ENCODE results near the gene HIGD1A.
A peak's percentile ranks its signal among the peaks of the same experiment; 100 is the strongest.

HIGD1A gene

GRCh38 chr3:42780398-42780797 is 23.9 kb downstream of the HIGD1A start:
- TF ChIP-seq, protein P1, sequence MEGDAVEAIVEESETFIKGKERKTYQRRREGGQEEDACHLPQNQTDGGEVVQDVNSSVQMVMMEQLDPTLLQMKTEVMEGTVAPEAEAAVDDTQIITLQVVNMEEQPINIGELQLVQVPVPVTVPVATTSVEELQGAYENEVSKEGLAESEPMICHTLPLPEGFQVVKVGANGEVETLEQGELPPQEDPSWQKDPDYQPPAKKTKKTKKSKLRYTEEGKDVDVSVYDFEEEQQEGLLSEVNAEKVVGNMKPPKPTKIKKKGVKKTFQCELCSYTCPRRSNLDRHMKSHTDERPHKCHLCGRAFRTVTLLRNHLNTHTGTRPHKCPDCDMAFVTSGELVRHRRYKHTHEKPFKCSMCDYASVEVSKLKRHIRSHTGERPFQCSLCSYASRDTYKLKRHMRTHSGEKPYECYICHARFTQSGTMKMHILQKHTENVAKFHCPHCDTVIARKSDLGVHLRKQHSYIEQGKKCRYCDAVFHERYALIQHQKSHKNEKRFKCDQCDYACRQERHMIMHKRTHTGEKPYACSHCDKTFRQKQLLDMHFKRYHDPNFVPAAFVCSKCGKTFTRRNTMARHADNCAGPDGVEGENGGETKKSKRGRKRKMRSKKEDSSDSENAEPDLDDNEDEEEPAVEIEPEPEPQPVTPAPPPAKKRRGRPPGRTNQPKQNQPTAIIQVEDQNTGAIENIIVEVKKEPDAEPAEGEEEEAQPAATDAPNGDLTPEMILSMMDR (conservative IDR thresholded peaks at IDR 0.05; ENCODE audit: low read length): no peak
- no peak for DNase-seq (ENCODE audit: low read depth)
- H3K4me3 ChIP-seq (ENCODE audit: low read length): no peak overlapping the region

- DNase-seq (ENCODE audit: low read depth): peak; percentile 48
- no peak overlapping the region for H3K4me3 ChIP-seq (ENCODE audit: low read length)
- TF ChIP-seq, protein P1 (conservative IDR thresholded peaks at IDR 0.05; ENCODE audit: low read length): no peak
These were observed 25.6 kb downstream of the HIGD1A start for GRCh38 chr3:42778644-42779043.

GRCh38 chr3:42773409-42773751 is 30.9 kb downstream of the HIGD1A start:
- TF ChIP-seq, protein P1 (conservative IDR thresholded peaks at IDR 0.05; ENCODE audit: low read length): no peak
- peak overlapping the region; percentile 58 for H3K4me3 ChIP-seq (ENCODE audit: low read length)
- DNase-seq (ENCODE audit: low read depth): no peak

DNA sequence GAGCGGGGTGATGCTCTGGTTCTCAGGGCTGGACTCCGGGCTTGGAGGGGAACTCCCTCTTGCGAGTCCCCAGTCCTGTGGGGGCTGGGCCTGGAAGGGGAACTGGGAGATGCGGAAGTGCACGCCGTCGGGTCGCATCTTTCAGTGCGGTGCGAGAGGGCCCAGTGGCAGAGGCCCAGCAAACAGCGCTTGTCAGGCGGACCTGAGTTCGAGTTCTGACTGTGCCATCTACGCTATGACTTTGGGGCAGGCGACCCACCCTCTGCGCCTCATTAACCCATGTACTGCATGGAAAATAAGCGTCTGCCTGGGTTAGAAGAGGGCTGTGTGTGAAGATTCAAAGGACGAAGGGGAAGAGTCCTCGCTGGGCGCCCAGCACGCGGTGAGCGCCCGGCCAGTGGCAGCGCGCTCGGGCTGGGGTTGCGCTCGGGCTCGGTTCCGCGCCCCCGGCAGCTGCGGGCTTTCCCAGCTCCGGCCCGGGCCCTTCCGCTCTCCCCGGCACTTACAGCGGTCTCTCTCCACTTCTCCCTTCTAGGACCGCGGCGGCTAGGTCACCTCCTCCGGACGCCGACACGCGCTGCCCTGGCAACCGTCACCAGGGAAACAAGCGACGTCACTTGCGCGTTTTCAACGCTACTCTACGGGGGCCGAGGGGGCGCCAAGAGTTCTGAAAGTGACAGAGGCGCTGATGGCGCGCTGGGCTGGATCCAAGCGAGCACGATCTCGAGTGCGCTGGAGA is 31.5 kb downstream of the HIGD1A start, which contains the start of gene CCDC13:
TSS of gene CCDC13 (minus strand) at position 584 of the 739 bp plus-strand sequence. CDS start 14,908 bp downstream, outside the sequence.
- DNase-seq (ENCODE audit: low read depth): peak; percentile 80

DNA sequence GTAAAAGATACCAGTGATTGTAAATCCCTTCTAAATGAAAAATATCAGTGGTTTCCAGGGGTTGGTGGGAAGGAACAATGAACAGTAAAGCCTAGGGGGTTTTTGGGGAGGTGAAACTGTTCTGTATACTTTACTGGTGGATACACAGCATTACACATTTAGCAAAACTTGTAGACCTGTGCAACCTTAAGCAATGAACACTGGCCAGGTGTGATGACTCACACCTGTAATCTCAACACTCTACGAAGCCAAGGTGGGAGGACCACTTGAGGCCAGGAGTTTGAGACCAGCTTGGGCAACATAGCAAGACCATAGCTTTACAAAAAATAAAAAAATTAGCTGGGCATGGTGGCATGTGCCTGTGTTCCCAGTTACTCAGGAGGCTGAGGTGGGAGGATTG is 33.0 kb downstream of the HIGD1A start:
- no peak overlapping the region for H3K4me3 ChIP-seq (ENCODE audit: low read length)
- TF ChIP-seq, protein P1 (conservative IDR thresholded peaks at IDR 0.05; ENCODE audit: low read length): no peak
- no peak for DNase-seq (ENCODE audit: low read depth)

More for the DNA sequence above, 31.5 kb downstream of the HIGD1A start, which contains the start of gene CCDC13:
- TF ChIP-seq, protein P1 (conservative IDR thresholded peaks at IDR 0.05; ENCODE audit: low read length): 0 out of 2 replicates have a peak, but pooled peaks have one; percentile 3
- H3K4me3 ChIP-seq (ENCODE audit: low read length): peak within 1 kb of the TSS; percentile 58

DNA sequence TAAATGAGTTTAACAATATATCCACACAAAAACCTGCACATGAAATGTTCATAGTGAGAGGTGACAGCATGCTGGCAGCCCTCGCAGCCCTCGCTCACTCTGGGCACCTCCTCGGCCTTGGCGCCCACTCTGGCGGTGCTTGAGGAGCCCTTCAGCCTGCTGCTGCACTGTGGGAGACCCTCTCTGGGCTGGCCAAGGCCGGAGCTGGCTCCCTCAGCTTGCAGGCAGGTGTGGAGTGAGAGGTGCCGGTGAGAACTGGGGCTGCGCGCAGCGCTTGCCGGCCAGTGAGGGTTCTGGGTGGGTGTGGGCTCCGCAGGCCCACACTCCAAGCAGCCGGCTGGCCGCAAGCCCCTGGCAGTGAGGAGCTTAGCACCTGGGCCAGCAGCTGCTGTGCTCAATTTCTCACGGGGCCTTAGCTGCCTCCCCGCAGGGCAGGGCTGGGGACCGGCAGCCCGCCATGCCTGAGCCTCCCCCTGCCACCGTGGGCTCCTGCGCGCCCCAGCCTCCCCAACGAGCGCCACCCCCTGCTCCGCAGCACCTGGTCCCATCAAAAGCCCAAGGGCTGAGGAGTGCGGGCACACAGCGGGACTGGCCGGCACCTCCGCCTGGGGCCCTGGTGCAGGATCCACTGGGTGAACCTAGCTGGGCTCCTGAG is 34.7 kb downstream of the HIGD1A start:
- TF ChIP-seq, protein P1 (conservative IDR thresholded peaks at IDR 0.05; ENCODE audit: low read length): no peak
- DNase-seq (ENCODE audit: low read depth): no peak
- no peak overlapping the region for H3K4me3 ChIP-seq (ENCODE audit: low read length)
